Muscle layer of duodenum (tissue), 2 donors: ENCODE results near the gene PCBP3.

Experiments
- H3K27ac ChIP-seq: one replicate; pipeline ENCODE4 v1.7.0; 2013; ENCODE audit warnings: mild to moderate bottlenecking, low read length
- H3K27me3 ChIP-seq: one replicate; pipeline ENCODE4 v1.7.0; 2013; ENCODE audit warnings: low read depth, mild to moderate bottlenecking, control low read depth, low read length
- H3K36me3 ChIP-seq, 2 donors: one replicate each; pipeline ENCODE4 v1.7.0; 2013; ENCODE audit warnings: low read length in 2 of 2, control low read depth in 1 of 2, mild to moderate bottlenecking in 1 of 2; ENCODE audit not compliant: insufficient read depth in 2 of 2, control insufficient read depth in 1 of 2
- H3K4me1 ChIP-seq, 2 donors: one replicate each; pipeline ENCODE4 v1.7.0; 2013; ENCODE audit warnings: low read length in 2 of 2, mild to moderate bottlenecking in 2 of 2, control low read depth in 1 of 2, moderate library complexity in 1 of 2; ENCODE audit not compliant: insufficient read depth in 2 of 2, control insufficient read depth in 1 of 2
- H3K4me3 ChIP-seq, 2 donors: one replicate each; pipeline ENCODE4 v1.7.0; 2013; ENCODE audit warnings: low read length in 2 of 2, low read depth in 1 of 2, mild to moderate bottlenecking in 1 of 2
- H3K9me3 ChIP-seq, 2 donors: one replicate each; pipeline ENCODE4 v1.7.0; 2013; ENCODE audit warnings: low read length in 2 of 2, control low read depth in 1 of 2, mild to moderate bottlenecking in 1 of 2; ENCODE audit not compliant: control insufficient read depth in 1 of 2
- donor health status: healthy.

PCBP3 gene

GRCh38 chr21:45932922-45933502 is 289.5 kb downstream of the PCBP3 start:
- H3K36me3 ChIP-seq: peaks cover 0 to 21% of the 10 kb centered on the region in 2 donors
- H3K27ac ChIP-seq: no peak overlapping the region
- H3K27me3 ChIP-seq: no peaks in the 10 kb centered on the region
- H3K4me1 ChIP-seq: no peaks in the 10 kb centered on the region
- H3K4me3 ChIP-seq: no peak overlapping the region
- H3K9me3 ChIP-seq: peaks cover 9 to 23% of the 10 kb centered on the region in 2 donors

DNA sequence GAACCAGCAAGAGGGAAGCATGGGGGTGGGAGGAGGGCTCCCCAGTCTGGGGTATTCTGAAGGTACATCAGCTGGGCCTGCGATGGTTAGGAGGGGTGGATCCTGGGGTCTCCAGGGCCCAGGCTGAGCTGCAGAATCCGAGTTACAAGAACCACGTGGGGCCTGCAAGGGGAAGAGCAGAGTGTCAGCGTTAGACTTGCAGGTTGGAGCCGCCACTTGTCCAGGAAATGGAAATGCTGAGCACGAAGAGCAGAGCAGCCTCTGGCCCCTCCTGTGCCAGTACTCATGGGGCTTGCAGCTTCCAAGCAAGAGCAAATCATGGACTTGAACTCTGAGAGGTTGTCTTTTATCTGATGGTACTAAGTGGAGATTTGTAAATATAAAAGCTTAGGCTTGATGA is 290.6 kb downstream of the PCBP3 start:
- Histone ChIP-seq H3K9me3 (peaks cover 9 to 23% of the 10 kb centered on the region in 2 donors), H3K27ac (no peak overlapping the region)

DNA sequence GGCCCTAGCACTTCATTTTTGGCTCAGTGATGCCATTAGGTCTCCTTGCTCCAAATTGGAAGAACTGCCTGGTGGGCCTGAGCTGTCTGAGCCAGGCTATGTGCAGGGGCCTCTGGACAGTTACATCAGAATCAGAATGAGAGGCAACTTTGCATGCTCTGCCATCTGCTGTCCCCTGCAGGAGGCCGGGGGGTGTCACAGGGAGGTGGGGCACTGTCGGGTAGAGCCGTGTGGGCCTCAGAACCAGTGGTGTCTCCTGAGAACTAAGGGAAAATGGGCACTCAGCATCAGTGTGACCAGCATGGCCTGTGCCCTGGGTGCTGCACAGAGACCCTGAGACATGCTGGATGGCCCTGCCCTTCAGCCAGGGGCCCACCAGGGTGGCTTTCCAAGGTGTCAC is 291.0 kb downstream of the PCBP3 start:
- no peaks in the 10 kb centered on the region for H3K4me1 ChIP-seq
- H3K27me3 ChIP-seq: no peaks in the 10 kb centered on the region
- H3K9me3 ChIP-seq: peaks cover 9 to 23% of the 10 kb centered on the region in 2 donors
- H3K4me3 ChIP-seq: no peak overlapping the region
- no peak overlapping the region for H3K27ac ChIP-seq
- H3K36me3 ChIP-seq: peaks cover 0 to 21% of the 10 kb centered on the region in 2 donors

More for the DNA sequence above, 290.6 kb downstream of the PCBP3 start:
- Histone ChIP-seq H3K4me3 (no peak overlapping the region), H3K36me3 (peaks cover 0 to 21% of the 10 kb centered on the region in 2 donors), H3K4me1 (no peaks in the 10 kb centered on the region), H3K27me3 (no peaks in the 10 kb centered on the region)

GRCh38 chr21:45935628-45936027 is 292.1 kb downstream of the PCBP3 start:
- H3K27me3 ChIP-seq: no peaks in the 10 kb centered on the region
- H3K4me3 ChIP-seq: no peak overlapping the region
- H3K9me3 ChIP-seq: peaks cover 9 to 23% of the 10 kb centered on the region in 2 donors
- no peaks in the 10 kb centered on the region for H3K4me1 ChIP-seq
- peaks cover 0 to 21% of the 10 kb centered on the region in 2 donors for H3K36me3 ChIP-seq
- H3K27ac ChIP-seq: no peak overlapping the region

DNA sequence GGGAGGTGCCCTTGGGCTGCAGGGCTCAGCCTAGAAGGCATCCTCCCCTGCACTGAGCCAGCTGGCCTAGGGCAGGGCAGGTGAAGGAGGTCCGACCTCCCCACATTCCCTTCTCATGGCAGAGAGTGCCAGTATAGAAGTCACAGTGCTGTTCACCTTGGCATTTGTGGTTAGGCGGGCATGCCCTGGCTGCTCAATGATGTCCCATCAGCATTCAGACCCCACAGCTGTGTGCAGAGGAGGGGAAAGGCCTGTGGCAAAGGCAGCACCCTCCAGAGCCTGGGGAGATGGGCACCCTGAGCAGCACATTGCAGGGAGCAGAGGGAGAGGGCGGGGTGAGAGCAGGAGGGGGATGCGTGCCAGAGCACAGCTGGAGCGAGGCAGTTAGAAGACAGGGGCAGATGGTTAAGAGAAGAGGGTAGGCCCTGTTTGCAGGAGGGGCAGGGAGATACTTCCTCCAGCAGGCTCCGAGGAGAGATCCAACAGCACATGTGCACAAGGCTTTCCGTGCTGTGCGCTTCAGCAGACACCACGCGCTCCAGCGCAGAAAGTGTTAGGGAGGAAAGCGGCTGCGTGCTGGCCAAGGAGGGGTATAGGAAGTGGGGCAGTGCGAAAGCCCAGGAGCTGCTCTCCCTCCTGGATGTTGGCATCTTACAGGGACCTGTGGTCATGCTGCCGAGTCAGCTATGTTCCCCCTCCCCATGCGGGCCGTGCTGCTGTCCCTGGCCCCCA is 294.4 kb downstream of the PCBP3 start:
- Histone ChIP-seq H3K27ac (no peak overlapping the region), H3K9me3 (peaks cover 9 to 23% of the 10 kb centered on the region in 2 donors), H3K4me3 (no peak overlapping the region), H3K4me1 (no peaks in the 10 kb centered on the region), H3K36me3 (peaks cover 0 to 21% of the 10 kb centered on the region in 2 donors), H3K27me3 (no peaks in the 10 kb centered on the region)

DNA sequence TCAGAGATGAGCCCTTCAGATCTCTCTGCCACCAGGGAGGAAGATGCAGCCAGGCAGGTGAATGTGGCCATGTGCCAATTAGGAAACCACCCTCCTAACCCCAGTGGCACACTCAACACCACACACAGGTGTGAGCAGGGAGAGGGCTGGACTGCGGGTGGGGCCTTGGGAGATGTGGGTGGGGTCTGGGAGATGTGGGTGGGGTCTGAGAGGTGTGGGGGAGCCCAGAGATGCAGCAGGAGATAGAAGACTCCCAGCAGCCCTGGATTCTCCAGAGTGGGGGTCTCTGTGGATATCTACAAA is 294.9 kb downstream of the PCBP3 start:
- Histone ChIP-seq H3K27me3 (no peaks in the 10 kb centered on the region), H3K27ac (no peak overlapping the region), H3K4me1 (no peaks in the 10 kb centered on the region), H3K4me3 (no peak overlapping the region), H3K36me3 (peaks cover 0 to 21% of the 10 kb centered on the region in 2 donors), H3K9me3 (peaks cover 9 to 23% of the 10 kb centered on the region in 2 donors)

- peaks cover 0 to 20% of the 10 kb centered on the region in 2 donors for H3K36me3 ChIP-seq
- peaks cover 9 to 23% of the 10 kb centered on the region in 2 donors for H3K9me3 ChIP-seq
- H3K4me1 ChIP-seq: no peaks in the 10 kb centered on the region
- no peak overlapping the region for H3K27ac ChIP-seq
- H3K27me3 ChIP-seq: no peaks in the 10 kb centered on the region
- H3K4me3 ChIP-seq: no peak overlapping the region
These were observed 295.4 kb downstream of the PCBP3 start for GRCh38 chr21:45938811-45939520.

DNA sequence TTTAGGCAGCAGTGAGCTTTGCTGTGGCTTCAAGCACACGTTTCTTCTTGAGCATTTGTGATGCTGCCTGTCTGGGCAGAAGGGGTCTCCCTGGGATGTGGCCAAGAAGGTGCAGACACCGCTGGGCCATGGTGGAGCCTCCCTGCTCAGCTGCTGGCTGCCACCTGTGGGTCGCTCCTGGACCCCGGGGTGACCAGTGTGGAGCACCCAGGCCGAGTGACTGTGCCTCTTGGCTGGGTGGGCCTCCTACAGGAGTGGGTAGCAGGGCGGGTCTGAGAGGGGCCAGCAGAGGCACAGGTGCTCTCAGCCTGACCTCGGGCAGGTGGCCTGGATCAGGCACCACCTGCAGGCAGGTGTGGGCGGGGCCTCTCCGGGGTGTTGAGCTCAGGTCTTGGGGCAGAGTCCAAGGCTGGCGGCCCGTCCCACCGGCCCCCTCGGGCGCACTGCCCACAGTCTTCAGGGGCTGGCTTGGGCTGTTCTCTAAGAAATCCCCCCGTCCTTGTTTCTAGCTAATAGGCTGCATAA is 296.1 kb downstream of the PCBP3 start:
- Histone ChIP-seq H3K4me3 (no peak overlapping the region), H3K4me1 (no peaks in the 10 kb centered on the region), H3K27me3 (no peaks in the 10 kb centered on the region), H3K27ac (no peak overlapping the region), H3K9me3 (peaks cover 9 to 23% of the 10 kb centered on the region in 2 donors), H3K36me3 (peaks cover 0 to 18% of the 10 kb centered on the region in 2 donors)

GRCh38 chr21:45940091-45940490 is 296.6 kb downstream of the PCBP3 start:
- no peak overlapping the region for H3K27ac ChIP-seq
- no peak overlapping the region for H3K4me3 ChIP-seq
- H3K36me3 ChIP-seq: peaks cover 0 to 18% of the 10 kb centered on the region in 2 donors
- H3K27me3 ChIP-seq: no peaks in the 10 kb centered on the region
- H3K9me3 ChIP-seq: peaks cover 9 to 18% of the 10 kb centered on the region in 2 donors
- H3K4me1 ChIP-seq: no peaks in the 10 kb centered on the region

- H3K9me3 ChIP-seq: peaks cover 6 to 12% of the 10 kb centered on the region in 2 donors
- H3K27ac ChIP-seq: no peak overlapping the region
- H3K4me3 ChIP-seq: no peak overlapping the region
- H3K27me3 ChIP-seq: no peaks in the 10 kb centered on the region
- no peaks in the 10 kb centered on the region for H3K4me1 ChIP-seq
- H3K36me3 ChIP-seq: peaks cover 0 to 11% of the 10 kb centered on the region in 2 donors
These were observed 297.3 kb downstream of the PCBP3 start for GRCh38 chr21:45940621-45941337.

- no peaks in the 10 kb centered on the region for H3K27me3 ChIP-seq
- H3K4me1 ChIP-seq: no peaks in the 10 kb centered on the region
- no peak overlapping the region for H3K27ac ChIP-seq
- H3K36me3 ChIP-seq: peaks cover 0 to 10% of the 10 kb centered on the region in 2 donors
- no peak overlapping the region for H3K4me3 ChIP-seq
- H3K9me3 ChIP-seq: peaks cover under 1 to 6% of the 10 kb centered on the region in 2 donors
These were observed 297.8 kb downstream of the PCBP3 start for GRCh38 chr21:45941338-45941710.
